SK-N-SH treated with all-trans-retinoic acid at 6 μM for 48 hours (cell line): ENCODE measurements around the gene GZMM.

Source experiments
- ATAC-seq: fragments of 200-7000 bp; cut with Tn5 transposase; 3 replicates; pipeline ENCODE4 v1.9.1; 2020; ENCODE audit warnings: mild to moderate bottlenecking, moderate library complexity
- ARNTL ChIP-seq: fragments of 450-650 bp; formaldehyde crosslinking; IDR thresholded peaks from 2 replicates; pipeline ENCODE4 v1.5.0; 2020; ENCODE audit warnings: low read depth, mild to moderate bottlenecking, moderate library complexity, borderline replicate concordance
- BACH2 ChIP-seq: fragments of 250-450 bp; sonication (Bioruptor Pico); IDR thresholded peaks from 2 replicates; pipeline ENCODE4 v1.9.0; 2021; ENCODE audit warnings: mild to moderate bottlenecking, borderline replicate concordance
- CREB5 ChIP-seq: fragments of 250-450 bp; sonication (Bioruptor Pico); IDR thresholded peaks from 2 replicates; pipeline ENCODE4 v1.5.1; 2020; ENCODE audit warnings: low read depth, mild to moderate bottlenecking, moderate library complexity
- CSDC2 ChIP-seq: fragments of 250-450 bp; sonication (Bioruptor Pico); IDR thresholded peaks from 2 replicates; pipeline ENCODE4 v1.5.0; 2020; ENCODE audit warnings: mild to moderate bottlenecking, moderate library complexity
- CSRNP3 ChIP-seq: fragments of 250-450 bp; sonication (Bioruptor Pico); IDR thresholded peaks from 2 replicates; pipeline ENCODE4 v1.5.1; 2021; ENCODE audit warnings: mild to moderate bottlenecking, moderate library complexity
- ESRRG ChIP-seq: fragments of 250-450 bp; sonication (Bioruptor Pico); IDR thresholded peaks from 2 replicates; pipeline ENCODE4 v1.6.1; 2021; ENCODE audit warnings: mild to moderate bottlenecking
- GLIS3 ChIP-seq: fragments of 250-450 bp; sonication (Bioruptor Pico); IDR thresholded peaks from 2 replicates; pipeline ENCODE4 v1.5.0; 2020; ENCODE audit warnings: mild to moderate bottlenecking, moderate library complexity
- ISL1 ChIP-seq: fragments of 250-450 bp; sonication (Bioruptor Pico); IDR thresholded peaks from 2 replicates; pipeline ENCODE4 v2.1.2; 2022; ENCODE audit warnings: mild to moderate bottlenecking, moderate library complexity
- OSR1 ChIP-seq: fragments of 250-450 bp; sonication (Bioruptor Pico); IDR thresholded peaks from 2 replicates; pipeline ENCODE4 v1.8.0; 2022; ENCODE audit warnings: moderate library complexity, mild to moderate bottlenecking, inconsistent platforms
- PATZ1 ChIP-seq: fragments of 250-450 bp; sonication (Bioruptor Pico); IDR thresholded peaks from 2 replicates; pipeline ENCODE4 v1.8.0; 2020; ENCODE audit warnings: mild to moderate bottlenecking, moderate library complexity, borderline replicate concordance
- POU6F1 ChIP-seq: fragments of 250-450 bp; sonication (Bioruptor Pico); IDR thresholded peaks from 2 replicates; pipeline ENCODE4 v1.8.0; 2021; ENCODE audit warnings: low read depth, mild to moderate bottlenecking, moderate library complexity, borderline replicate concordance
- PPARA ChIP-seq: fragments of 250-450 bp; sonication (Bioruptor Pico); IDR thresholded peaks from 2 replicates; pipeline ENCODE4 v1.5.0; 2020; ENCODE audit warnings: mild to moderate bottlenecking, borderline replicate concordance
- RARB ChIP-seq: fragments of 250-450 bp; sonication (Bioruptor Pico); IDR thresholded peaks from 2 replicates; pipeline ENCODE4 v1.8.0; 2021; ENCODE audit warnings: mild to moderate bottlenecking, moderate library complexity
- SNAI2 ChIP-seq: fragments of 250-450 bp; sonication (Bioruptor Pico); IDR thresholded peaks from 2 replicates; pipeline ENCODE4 v1.5.0; 2020; ENCODE audit warnings: mild to moderate bottlenecking, moderate library complexity
- TCF4 ChIP-seq: fragments of 250-450 bp; sonication (Bioruptor Pico); IDR thresholded peaks from 2 replicates; pipeline ENCODE4 v1.8.0; 2021; ENCODE audit warnings: mild to moderate bottlenecking, moderate library complexity, borderline replicate concordance
- TOX ChIP-seq: fragments of 250-450 bp; sonication (Bioruptor Pico); IDR thresholded peaks from 2 replicates; pipeline ENCODE4 v1.8.0; 2021; ENCODE audit warnings: mild to moderate bottlenecking, moderate library complexity, borderline replicate concordance
- ZC3H10 ChIP-seq: fragments of 250-450 bp; sonication (Bioruptor Pico); IDR thresholded peaks from 2 replicates; pipeline ENCODE4 v1.5.1; 2021; ENCODE audit warnings: mild to moderate bottlenecking, moderate library complexity
- ZFP30 ChIP-seq: fragments of 450-650 bp; formaldehyde crosslinking; IDR thresholded peaks from 2 replicates; pipeline ENCODE4 v1.5.0; 2022; ENCODE audit warnings: mild to moderate bottlenecking, moderate library complexity
- ZNF565 ChIP-seq: fragments of 450-650 bp; formaldehyde crosslinking; conservative IDR thresholded peaks from 2 replicates; pipeline ENCODE4 v1.5.0; 2020; ENCODE audit warnings: low read depth, mild to moderate bottlenecking, moderate library complexity
- ZNF70 ChIP-seq: fragments of 450-650 bp; formaldehyde crosslinking; IDR thresholded peaks from 2 replicates; pipeline ENCODE4 v1.5.0; 2020; ENCODE audit warnings: mild to moderate bottlenecking, moderate library complexity
- ZNF8 ChIP-seq: fragments of 450-650 bp; formaldehyde crosslinking; IDR thresholded peaks from 2 replicates; pipeline ENCODE4 v1.5.0; 2020; ENCODE audit warnings: mild to moderate bottlenecking, moderate library complexity

The GZMM gene

GRCh38 chr19:522726-523125 is 21.1 kb upstream of the GZMM start:
- no peak for TF ChIP-seq CSDC2
- no peak for TF ChIP-seq ZNF565 (CRISPR knock-in tag)
- no peak for TF ChIP-seq ZNF70 (CRISPR knock-in tag)
- ATAC-seq = no peak

GRCh38 chr19:524062-524674 is 19.7 kb upstream of the GZMM start:
- peak; percentile 74 for ATAC-seq
- TF ChIP-seq CREB5 (CRISPR knock-in tag) = no peak
- no peak for TF ChIP-seq OSR1 (CRISPR knock-in tag)
- TF ChIP-seq ZC3H10 (CRISPR knock-in tag) = no peak
- TF ChIP-seq ESRRG (CRISPR knock-in tag) = no peak
- TF ChIP-seq POU6F1 (CRISPR knock-in tag) = no peak
- TF ChIP-seq BACH2 (CRISPR knock-in tag) = no peak
- TF ChIP-seq TOX (CRISPR knock-in tag) = no peak
- TF ChIP-seq PPARA = no peak
- no peak for TF ChIP-seq GLIS3 (CRISPR knock-in tag)
- no peak for TF ChIP-seq ISL1 (CRISPR knock-in tag)

GRCh38 chr19:525029-525428 is 18.8 kb upstream of the GZMM start:
- no peak; the same call in 1 of the 3 replicates for ATAC-seq
- TF ChIP-seq PPARA (no peak), ISL1 (CRISPR knock-in tag) (no peak), ARNTL (CRISPR knock-in tag) (no peak), OSR1 (CRISPR knock-in tag) (no peak), ZNF8 (CRISPR knock-in tag) (no peak), BACH2 (CRISPR knock-in tag) (no peak), PATZ1 (CRISPR knock-in tag) (no peak), SNAI2 (no peak), ZNF70 (CRISPR knock-in tag) (no peak), RARB (CRISPR knock-in tag) (no peak), CSRNP3 (no peak), TCF4 (CRISPR knock-in tag) (no peak), ESRRG (CRISPR knock-in tag) (no peak), ZC3H10 (CRISPR knock-in tag) (no peak), POU6F1 (CRISPR knock-in tag) (no peak), ZFP30 (CRISPR knock-in tag) (no peak), ZNF565 (CRISPR knock-in tag) (no peak)
